ENCODE data around the gene ARSG. TPM values are rescaled to one million over a fixed set of nuclear protein-coding genes. Genes with fewer than 3 reads are reported as not detected.
A peak's percentile ranks its signal among the peaks of the same experiment; 100 is the strongest.

ARSG gene
- total and polyA plus RNA-seq, 2 of the 4 experiments (the other 2 are of a cell fraction), result 2.9 to 3.0 TPM

DNA sequence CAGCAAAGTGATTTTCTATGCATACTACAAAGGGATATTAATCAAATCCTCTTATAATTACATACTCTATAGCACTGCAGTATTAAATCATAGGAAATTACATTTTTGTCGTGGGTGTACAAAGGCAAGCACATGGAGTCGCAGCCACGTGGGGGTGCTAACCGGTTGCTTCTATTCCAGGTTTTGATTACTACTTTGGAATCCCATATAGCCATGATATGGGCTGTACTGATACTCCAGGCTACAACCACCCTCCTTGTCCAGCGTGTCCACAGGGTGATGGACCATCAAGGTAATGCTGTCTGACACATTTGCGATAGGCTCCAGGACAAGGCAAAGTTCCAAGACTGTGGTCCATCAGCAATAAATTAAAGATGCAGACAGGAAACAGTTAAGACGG is 60.1 kb downstream of the ARSG start:
- CTCF ChIA-PET, result no interaction called here

More for the DNA sequence above, 60.1 kb downstream of the ARSG start:
- no peak for TF ChIP-seq SMC3 (IDR thresholded peaks at IDR 0.05; ENCODE audit: low read depth, low read length)
- Histone ChIP-seq H2BK20ac (ENCODE audit: low read depth, low read length) (0 out of 2 replicates have a peak overlapping the region, but pooled peaks have one; percentile 37), H4K8ac (ENCODE audit: low read depth in 2 of 2, low read length in 2 of 2) (no peak overlapping the region), H2AK9ac (replicated peaks; ENCODE audit: low read depth, low read length, poor library complexity) (no peak overlapping the region), H3K56ac (ENCODE audit: extremely low read depth, insufficient read depth, low read length) (no peak overlapping the region), H2BK15ac (ENCODE audit: low read depth, low read length) (no peak overlapping the region), H2BK120ac (ENCODE audit: low read depth, low read length) (peak overlapping the region; percentile 66), H4K91ac (ENCODE audit: insufficient read depth, low read depth, low read length) (0 out of 2 replicates have a peak overlapping the region, but pooled peaks have one; percentile 23), H3K9me3 (ENCODE audit: control insufficient read depth, insufficient read depth, low read length) (no peaks in the 10 kb centered on the region), H3K36me3 (ENCODE audit: control insufficient read depth, insufficient read depth, low read length) (no peaks in the 10 kb centered on the region), H3K27me3 (ENCODE audit: control insufficient read depth, insufficient read depth, low read length) (no peaks in the 10 kb centered on the region), H3K4me3 (ENCODE audit: insufficient read depth, low read depth, low read length) (no peak overlapping the region), H3K23ac (ENCODE audit: low read depth, low read length) (no peak overlapping the region), H3K4me2 (ENCODE audit: low read depth, low read length) (no peak overlapping the region), H4K5ac (ENCODE audit: low read depth, low read length) (no peak overlapping the region), H3K18ac (ENCODE audit: low read depth, low read length) (no peak overlapping the region), H2AFZ (replicated peaks; ENCODE audit: low read length, poor library complexity) (no peak overlapping the region), H3K4ac (ENCODE audit: low read depth, low read length) (peak overlapping the region; percentile 27; the same call in 1 of the 2 replicates), H3K27ac (ENCODE audit: insufficient read depth, low read length) (no peak overlapping the region), H4K20me1 (ENCODE audit: insufficient read depth, low read length) (no peaks in the 10 kb centered on the region), H2BK5ac (ENCODE audit: low read depth, low read length, poor library complexity, severe bottlenecking) (no peak overlapping the region), H3K14ac (replicated peaks; ENCODE audit: low read depth, low read length) (no peak overlapping the region), H3K79me1 (ENCODE audit: low read depth in 1 of 2, low read length in 2 of 2) (no peaks in the 10 kb centered on the region), H3K4me1 (ENCODE audit: control insufficient read depth, insufficient read depth, low read length) (peaks cover 10% of the 10 kb centered on the region), H3K9ac (ENCODE audit: low read depth, low read length) (no peak overlapping the region), H2AK5ac (ENCODE audit: low read depth, low read length) (no peak overlapping the region; the same call in 1 of the 2 replicates), H3K9me1 (ENCODE audit: insufficient read depth, low read length) (peaks cover 17% of the 10 kb centered on the region)
- BruUV-seq (replicated peaks), result no TSS peak
- POLR2A ChIA-PET (ENCODE audit: unreplicated experiment), result no interaction called here
- in situ Hi-C loops (cut with MboI; ENCODE audit: low sequenced_read_pairs) (no loop called here), dilution Hi-C loops (cut with HindIII; ENCODE audit: low sequenced_read_pairs, unreplicated experiment) (no loop called here), intact Hi-C loops (cut with micrococcal nuclease) (no loop called here)
- WGBS, 2 experiments (ENCODE audit: extremely low coverage in 2 of 2, insufficient read length in 1 of 2), result 61% methylated on average over 6 of the region's 7 CpGs; no CpG with 5 or more reads in 1 of the 2 experiments
- DNase-seq, result no peak
- ATAC-seq (ENCODE audit: low read depth), result no peak

Data from IMR-90 (cell line).